HG02852 (cell line): ENCODE results near the gene SUPT3H.
A peak's percentile ranks its signal among the peaks of the same experiment; 100 is the strongest.
"Not testable (repeated sequence)": the region's sequence is repeated elsewhere in the genome, so short reads cannot be mapped to it uniquely, and the experiment has no call there.

ENCODE experiments used
- ATAC-seq: cut with Tn5 transposase; IDR thresholded peaks from one replicate; pipeline ENCODE4 v1.9.1; 2021; ENCODE audit warnings: mild to moderate bottlenecking, moderate library complexity; ENCODE audit not compliant: unreplicated experiment

Gene SUPT3H

DNA sequence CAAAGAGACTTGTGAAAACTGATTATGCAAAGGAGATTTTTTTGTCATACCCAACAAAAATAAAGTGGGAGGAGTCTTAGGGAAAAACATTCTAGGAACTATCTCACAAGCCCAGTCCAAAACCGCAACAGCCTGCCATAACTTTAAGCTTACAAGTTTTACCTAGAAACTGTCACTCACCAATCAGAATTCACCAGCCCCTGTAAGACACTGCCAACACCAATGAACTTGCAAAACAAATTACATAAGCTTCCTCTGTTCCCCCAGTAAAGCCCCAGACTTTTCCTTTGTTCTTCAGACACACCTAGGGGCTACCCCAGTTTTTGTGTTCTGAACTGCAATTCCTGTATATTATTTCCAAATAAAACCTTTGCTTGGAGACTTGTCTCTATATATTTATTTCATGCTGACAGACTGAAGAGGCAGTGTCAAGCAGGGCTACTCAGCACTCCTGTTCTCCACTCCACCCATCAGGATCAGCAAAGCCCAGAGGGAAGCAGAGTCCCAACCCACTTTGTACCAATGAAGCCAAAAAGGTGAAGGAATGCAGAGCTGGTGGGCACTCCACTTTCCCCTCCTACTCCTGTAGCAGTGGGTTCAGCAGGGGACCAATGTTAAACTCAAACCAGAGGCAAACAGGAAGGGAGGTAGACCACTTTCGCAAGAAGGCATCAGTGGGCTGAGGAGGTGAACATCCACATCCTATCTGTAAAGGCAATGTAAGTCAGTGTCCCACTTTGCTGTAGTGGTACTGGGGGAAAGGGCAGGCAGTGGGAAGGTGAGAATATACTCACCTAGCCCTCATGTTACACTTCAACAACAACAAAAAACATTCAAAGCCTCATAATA, 192.1 kb downstream of the SUPT3H start:
- no peak for ATAC-seq

DNA sequence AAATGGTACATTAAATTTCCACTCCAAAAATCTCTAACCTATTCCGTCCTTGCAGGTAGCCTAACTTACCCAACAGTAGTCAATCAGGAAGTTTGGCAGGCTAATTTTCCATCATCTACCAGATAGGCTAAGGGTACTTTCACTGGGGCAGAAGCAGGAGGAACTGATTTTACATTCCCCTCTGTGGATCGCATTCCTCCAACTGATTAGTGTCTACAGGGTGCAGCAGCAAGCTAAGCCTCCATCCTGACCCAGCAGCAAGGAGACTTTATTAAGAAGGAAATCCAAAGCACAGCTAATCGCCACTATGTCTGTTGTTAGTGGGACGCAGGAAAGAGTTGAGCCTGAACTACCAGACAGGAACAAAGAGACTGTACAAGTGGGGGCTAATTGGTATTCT, 192.8 kb downstream of the SUPT3H start:
- no peak for ATAC-seq

GRCh38 chr6:45184040-45184439, 193.7 kb downstream of the SUPT3H start:
- no peak for ATAC-seq

- ATAC-seq: not testable (repeated sequence)
These were observed 201.4 kb downstream of the SUPT3H start for GRCh38 chr6:45176373-45176772.

DNA sequence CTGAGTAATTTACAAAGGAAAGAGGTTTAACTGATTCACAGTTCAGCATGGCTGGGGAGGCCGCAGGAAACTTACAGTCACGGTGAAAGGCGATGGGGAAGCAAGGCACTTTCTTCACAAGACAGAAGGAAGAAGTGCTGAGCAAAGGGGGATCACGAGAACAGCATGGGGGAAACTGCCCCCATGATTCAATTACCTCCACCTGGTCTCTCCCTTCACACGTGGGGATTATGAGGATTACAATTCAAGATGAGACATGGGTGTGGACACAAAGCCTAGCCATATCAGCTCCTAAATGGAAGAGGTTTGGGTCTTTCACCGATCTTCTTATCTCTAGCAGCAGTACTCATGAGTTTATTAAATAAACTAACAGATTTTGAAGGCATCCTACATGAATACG, 202.5 kb downstream of the SUPT3H start:
- ATAC-seq: no peak

DNA sequence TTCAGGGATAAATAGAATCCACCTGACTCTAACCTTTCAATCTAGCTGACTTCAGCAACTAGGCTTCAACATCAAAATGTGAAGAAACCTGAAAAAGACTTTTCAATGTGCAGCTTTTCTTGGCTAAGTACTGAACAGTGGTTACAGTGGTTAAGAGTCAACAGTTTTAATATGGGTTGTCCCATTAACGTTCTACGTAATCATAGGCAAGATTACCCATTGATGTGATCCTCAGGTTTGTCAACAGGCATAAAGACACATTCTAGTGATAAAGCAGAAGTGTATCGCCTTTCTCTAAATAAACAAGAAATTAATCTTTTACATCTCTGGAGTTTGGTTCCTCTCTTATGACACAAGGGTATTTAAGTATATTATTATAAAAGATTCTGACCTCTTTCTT, 203.7 kb downstream of the SUPT3H start:
- ATAC-seq: no peak

DNA sequence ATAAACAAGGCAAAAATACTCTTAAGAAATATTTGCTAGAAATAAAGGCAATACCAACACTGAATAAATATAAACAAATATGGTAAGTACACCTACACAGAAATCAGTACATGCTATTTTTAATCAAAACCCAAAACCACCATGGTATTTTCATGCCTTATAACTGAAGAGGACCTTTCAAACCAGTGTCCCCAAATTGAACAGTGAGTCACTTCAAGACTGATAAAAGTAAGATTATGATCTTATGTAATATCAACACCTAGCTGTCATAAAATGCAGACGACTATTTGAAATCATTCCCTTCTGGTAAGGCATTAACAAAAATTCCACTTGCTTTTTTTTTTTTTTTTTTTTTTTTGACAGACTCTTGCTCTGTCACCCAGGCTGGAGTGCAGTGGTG, 206.4 kb downstream of the SUPT3H start:
- no peak for ATAC-seq

DNA sequence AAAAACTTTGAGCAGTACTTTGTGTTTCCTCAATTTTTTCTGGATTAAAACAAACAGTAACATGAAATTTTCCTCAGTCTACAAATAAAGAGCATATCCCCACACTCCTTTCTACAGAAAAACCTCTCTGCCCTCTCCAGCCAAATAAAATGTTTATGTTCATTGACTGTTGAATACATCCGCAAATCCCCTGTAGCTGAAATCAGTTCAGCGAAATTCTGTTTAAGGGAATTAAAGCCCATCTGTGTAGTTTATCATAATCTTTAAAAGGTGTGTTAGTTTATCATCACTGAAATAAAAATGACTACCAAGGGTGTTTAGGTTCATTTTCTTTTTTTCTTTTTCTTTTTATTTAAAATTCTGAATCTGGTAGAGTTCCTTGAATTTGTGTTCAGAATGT, 207.4 kb downstream of the SUPT3H start:
- no peak for ATAC-seq

GRCh38 chr6:45169815-45170214, 207.9 kb downstream of the SUPT3H start:
- ATAC-seq: no peak

GRCh38 chr6:45163952-45164766, 213.6 kb downstream of the SUPT3H start:
- peak; percentile 85 for ATAC-seq

DNA sequence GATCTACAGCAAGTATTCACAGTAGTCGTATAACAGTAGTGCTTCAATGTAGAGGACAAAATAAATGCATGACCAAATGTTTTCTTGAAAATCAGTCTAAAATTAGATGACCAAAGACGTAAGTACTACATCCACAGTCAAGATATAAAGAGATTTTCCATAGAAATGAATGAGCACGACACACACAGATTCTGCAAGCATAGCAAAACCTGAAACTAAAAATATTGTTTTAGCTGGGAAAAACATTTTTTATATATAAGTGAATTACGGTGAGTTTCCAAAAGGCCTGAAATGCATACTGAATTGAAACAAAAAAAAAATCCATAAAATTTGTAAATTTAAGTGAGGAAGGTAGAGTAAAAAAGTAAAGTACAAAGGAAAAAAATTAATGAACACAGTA, 217.4 kb downstream of the SUPT3H start:
- ATAC-seq: no peak

GRCh38 chr6:45156075-45156474, 221.7 kb downstream of the SUPT3H start:
- peak; percentile 99 for ATAC-seq

- no peak for ATAC-seq
These were observed 222.3 kb downstream of the SUPT3H start for GRCh38 chr6:45155341-45155894.

GRCh38 chr6:45154679-45155078, 223.1 kb downstream of the SUPT3H start:
- no peak for ATAC-seq

GRCh38 chr6:45148711-45149341, 228.9 kb downstream of the SUPT3H start:
- no peak for ATAC-seq

DNA sequence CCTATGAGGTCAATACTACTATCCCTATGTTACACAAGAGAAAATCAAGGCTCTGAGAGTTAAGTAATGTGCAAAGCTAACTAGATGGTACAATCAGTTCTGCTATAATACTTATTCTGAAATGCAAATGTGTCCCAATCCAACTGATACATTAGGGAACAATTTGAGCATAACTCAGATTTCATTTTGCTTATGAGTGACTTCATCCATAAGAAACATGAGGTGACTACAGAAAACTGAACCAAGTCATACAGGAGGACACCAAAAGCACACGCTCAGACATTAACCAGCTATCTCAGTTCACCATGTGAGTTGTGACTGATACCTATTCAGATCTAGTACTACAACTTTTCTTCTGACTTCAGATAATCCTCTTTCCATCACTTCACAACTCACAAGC, 229.5 kb downstream of the SUPT3H start:
- ATAC-seq: no peak

DNA sequence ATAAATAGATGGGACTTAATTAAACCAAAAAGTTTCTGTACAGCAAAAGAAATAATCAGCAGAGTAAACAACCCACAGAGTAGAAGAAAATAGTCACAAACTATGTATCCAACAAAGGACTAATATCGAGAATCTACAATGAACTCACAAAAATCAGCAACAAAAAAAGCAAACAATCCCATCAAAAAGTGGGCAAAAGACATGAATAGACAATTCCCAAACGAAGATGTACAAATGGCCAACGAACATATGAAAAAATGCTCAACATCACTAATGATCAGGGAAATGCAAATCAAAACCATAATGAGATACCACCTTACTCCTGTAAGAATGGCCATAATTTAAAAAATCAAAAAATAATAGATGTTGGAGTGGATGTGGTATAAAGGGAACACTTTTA, 232.1 kb downstream of the SUPT3H start:
- not testable (repeated sequence) for ATAC-seq

DNA sequence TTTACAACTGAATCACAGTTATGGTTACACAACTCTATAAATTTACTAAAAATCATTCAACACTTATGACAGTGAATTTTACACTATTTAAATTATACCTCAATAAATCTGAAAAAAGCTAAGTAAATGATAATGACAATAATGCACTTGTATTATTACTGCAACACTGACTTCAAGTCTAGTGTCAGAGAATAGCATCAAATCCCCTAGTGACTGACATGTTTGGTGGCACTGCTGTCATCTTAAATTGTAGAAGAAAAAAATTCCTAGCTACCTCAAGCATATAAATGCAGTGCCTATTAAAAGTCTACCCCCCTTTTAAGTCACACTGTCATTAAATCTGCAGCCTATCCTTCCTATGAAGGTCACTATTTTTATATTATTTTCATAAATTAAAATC, 239.0 kb downstream of the SUPT3H start:
- no peak for ATAC-seq

DNA sequence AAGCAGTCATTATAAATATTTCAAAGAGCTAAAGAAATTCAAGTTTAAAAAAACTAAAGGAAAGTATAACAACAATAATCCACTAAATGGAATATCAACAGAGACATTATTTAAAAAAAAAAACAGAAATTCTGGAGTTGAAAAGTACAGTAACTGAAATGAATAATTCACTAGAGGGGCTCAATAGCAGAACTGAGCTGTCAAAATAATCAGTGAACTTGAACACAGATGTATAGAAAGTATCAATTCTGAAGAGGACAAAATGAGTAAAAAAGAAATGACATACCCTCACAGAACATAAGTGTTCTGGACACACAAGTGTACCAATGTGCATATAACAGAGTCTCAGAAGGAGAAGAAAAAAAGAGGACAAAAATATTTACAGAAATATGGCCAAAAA, 241.2 kb downstream of the SUPT3H start:
- ATAC-seq: no peak

DNA sequence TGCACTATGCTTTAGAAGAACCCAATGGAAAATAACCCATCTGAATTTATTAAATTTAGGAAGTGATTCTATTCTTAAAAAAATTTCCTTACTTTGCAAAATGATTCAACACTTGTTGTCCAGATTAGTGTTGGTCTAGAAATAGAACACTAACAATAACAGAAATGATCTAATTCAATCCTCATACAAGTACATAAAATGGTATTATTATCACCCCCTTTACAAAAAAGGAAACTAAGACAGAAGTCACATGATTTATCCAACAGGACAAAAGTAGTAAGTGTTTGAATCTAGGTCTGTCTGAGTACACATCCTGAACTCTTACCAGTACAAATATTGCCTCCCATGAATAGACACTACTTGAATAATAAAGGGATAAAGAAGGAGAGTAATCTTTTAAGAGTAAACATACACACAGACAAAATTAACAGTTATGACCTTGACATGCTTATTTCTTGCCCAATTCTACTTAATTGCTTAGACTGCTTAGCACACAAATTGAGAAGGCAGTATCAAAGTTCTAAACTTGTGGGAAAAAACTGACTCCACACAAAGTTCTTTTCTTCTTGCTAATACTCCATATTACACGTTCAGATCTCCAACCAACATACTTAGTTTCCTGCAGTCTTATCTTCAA, 245.0 kb downstream of the SUPT3H start:
- no peak for ATAC-seq

GRCh38 chr6:45132059-45132458, 245.7 kb downstream of the SUPT3H start:
- ATAC-seq: no peak
